Neural progenitor cell (in vitro differentiated cells): Measurements from ENCODE around the gene TNK2. TPM values are rescaled to one million over a fixed set of nuclear protein-coding genes. Genes with fewer than 3 reads are reported as not detected.
A peak's percentile ranks its signal among the peaks of the same experiment; 100 is the strongest.
"Not testable (repeated sequence)": the region's sequence is repeated elsewhere in the genome, so short reads cannot be mapped to it uniquely, and the experiment has no call there.

Experiments
- DNase-seq: peaks from one replicate; pipeline ENCODE4 v3.0.0-alpha.2; 2016; ENCODE audit warnings: low spot score
- H2AFZ ChIP-seq: fragments of 200-600 bp; sonication (generic); replicated peaks from 2 replicates; pipeline ENCODE4 v1.6.1; 2016; ENCODE audit warnings: antibody characterized with exemption
- H3F3A ChIP-seq: fragments of 200-600 bp; sonication (generic); 2 replicates; pipeline ENCODE4 v1.6.1; 2016; ENCODE audit warnings: antibody characterized with exemption, low read depth
- H3K27ac ChIP-seq: fragments of 200-600 bp; sonication (generic); 2 replicates; pipeline ENCODE4 v1.5.1; 2016; ENCODE audit warnings: mild to moderate bottlenecking
- H3K27me3 ChIP-seq: fragments of 200-600 bp; sonication (generic); 2 replicates; pipeline ENCODE4 v1.6.1; 2016; ENCODE audit warnings: mild to moderate bottlenecking, moderate library complexity
- H3K36me3 ChIP-seq: fragments of 200-600 bp; sonication (generic); 2 replicates; pipeline ENCODE4 v1.5.1; 2016
- H3K4me1 ChIP-seq: fragments of 200-600 bp; sonication (generic); 2 replicates; pipeline ENCODE4 v1.6.1; 2016; ENCODE audit warnings: mixed run types
- H3K4me2 ChIP-seq: fragments of 200-600 bp; sonication (generic); 2 replicates; pipeline ENCODE4 v1.6.1; 2016
- H3K4me3 ChIP-seq: fragments of 200-600 bp; sonication (generic); 2 replicates; pipeline ENCODE4 v1.5.1; 2016
- H3K79me2 ChIP-seq: fragments of 200-600 bp; sonication (generic); 2 replicates; pipeline ENCODE4 v1.6.1; 2016; ENCODE audit warnings: low read depth
- H3K9ac ChIP-seq: fragments of 200-600 bp; sonication (generic); 2 replicates; pipeline ENCODE4 v1.6.1; 2016
- H3K9me3 ChIP-seq: fragments of 200-600 bp; sonication (generic); 2 replicates; pipeline ENCODE4 v1.5.1; 2016; ENCODE audit warnings: low read depth
- H4K20me1 ChIP-seq: fragments of 200-600 bp; sonication (generic); 2 replicates; pipeline ENCODE4 v1.6.1; 2016; ENCODE audit warnings: low read depth
- H3K27ac Mint-ChIP-seq: 3 replicates; pipeline ENCODE4 v1.8.0; 2021; ENCODE audit warnings: mixed read lengths
- H3K27me3 Mint-ChIP-seq: 2 replicates; pipeline ENCODE4 v1.8.0; 2022; ENCODE audit warnings: low read depth, mild to moderate bottlenecking, inconsistent platforms, moderate library complexity, mixed read lengths; ENCODE audit not compliant: insufficient read depth
- H3K36me3 Mint-ChIP-seq: 3 replicates; pipeline ENCODE4 v1.8.0; 2021; ENCODE audit warnings: mixed read lengths
- H3K4me1 Mint-ChIP-seq: 3 replicates; pipeline ENCODE4 v1.8.0; 2021; ENCODE audit warnings: mixed read lengths
- H3K4me3 Mint-ChIP-seq: 3 replicates; pipeline ENCODE4 v1.8.0; 2021; ENCODE audit warnings: mild to moderate bottlenecking, moderate library complexity, mixed read lengths
- H3K9me3 Mint-ChIP-seq: 3 replicates; pipeline ENCODE4 v1.8.0; 2020; ENCODE audit warnings: mixed read lengths
- CTCF ChIP-seq: fragments of 200-600 bp; sonication (generic); IDR thresholded peaks from 2 replicates; pipeline ENCODE4 v1.5.1; 2017; ENCODE audit warnings: antibody characterized with exemption, mild to moderate bottlenecking
- EZH2 ChIP-seq: fragments of 200-600 bp; sonication (generic); IDR thresholded peaks from 2 replicates; pipeline ENCODE4 v1.6.1; 2017; ENCODE audit warnings: antibody characterized with exemption, mild to moderate bottlenecking, moderate library complexity
- EZH2phosphoT487 ChIP-seq: fragments of 200-600 bp; sonication (generic); IDR thresholded peaks from 2 replicates; pipeline ENCODE4 v1.6.1; 2017; ENCODE audit warnings: antibody characterized with exemption
- total RNA-seq: library from RNA; depleted of rRNA; stranded (reverse); fragments of >200 nt; gene quantifications from 2 replicates; pipeline ENCODE4 v1.2.3, GENCODE V29; 2015; ENCODE audit warnings: low replicate concordance

The TNK2 gene
- 5.4 and 19.0 TPM in 2 replicates for total RNA-seq

- no peak within 1 kb of the TSS for H3K27ac ChIP-seq
- no peak within 1 kb of the TSS for H3K9ac ChIP-seq
- H3K27ac Mint-ChIP-seq: no peak within 1 kb of the TSS
- peak within 1 kb of the TSS; percentile 95 for H3K4me3 ChIP-seq
- TF ChIP-seq CTCF: no peak
- TF ChIP-seq EZH2phosphoT487: no peak
- TF ChIP-seq EZH2: no peak
- H2AFZ ChIP-seq: no peak within 1 kb of the TSS
- H3K79me2 ChIP-seq: peaks cover 58% of the 10 kb centered on the region
- H3K4me1 ChIP-seq: peaks cover 11% of the 10 kb centered on the region
- H3K36me3 Mint-ChIP-seq: peaks cover 4% of the 10 kb centered on the region
- DNase-seq: peak; percentile 52
- peak within 1 kb of the TSS; percentile 100 for H3K4me2 ChIP-seq
- H3K9me3 ChIP-seq: no peaks in the 10 kb centered on the region
- H4K20me1 ChIP-seq: peaks cover 42% of the 10 kb centered on the region
- peaks cover 11% of the 10 kb centered on the region for H3K27me3 Mint-ChIP-seq
- H3K27me3 ChIP-seq: peaks cover 32% of the 10 kb centered on the region
- peak within 1 kb of the TSS; percentile 90 for H3K4me3 Mint-ChIP-seq
- no peaks in the 10 kb centered on the region for H3K36me3 ChIP-seq
- peaks cover 16% of the 10 kb centered on the region for H3F3A ChIP-seq
- H3K4me1 Mint-ChIP-seq: peaks cover 31% of the 10 kb centered on the region
- H3K9me3 Mint-ChIP-seq: no peaks in the 10 kb centered on the region
Measured at GRCh38 chr3:195907934-195908693, at the start of gene TNK2. Gene TNK2 (minus strand): TSS chr3:195908551. CDS start chr3:195888588, 19,963 bp downstream.

GRCh38 chr3:195956577-195956976 is 48.2 kb upstream of the TNK2 start:
- Mint-ChIP-seq H3K27ac (no peak overlapping the region), H3K36me3 (peaks cover 11% of the 10 kb centered on the region), H3K4me3 (no peak overlapping the region), H3K9me3 (no peaks in the 10 kb centered on the region), H3K27me3 (peaks cover 5% of the 10 kb centered on the region), H3K4me1 (peaks cover 4% of the 10 kb centered on the region)
- no peaks in the 10 kb centered on the region for H3K36me3 ChIP-seq
- no peaks in the 10 kb centered on the region for H3K4me1 ChIP-seq
- H4K20me1 ChIP-seq: no peaks in the 10 kb centered on the region
- H3K79me2 ChIP-seq: peaks cover 3% of the 10 kb centered on the region
- peaks cover 7% of the 10 kb centered on the region for H3K27me3 ChIP-seq
- H2AFZ ChIP-seq: no peak overlapping the region
- H3K4me3 ChIP-seq: no peak overlapping the region
- TF ChIP-seq EZH2: no peak
- no peak for TF ChIP-seq EZH2phosphoT487
- TF ChIP-seq CTCF: no peak
- H3K9ac ChIP-seq: no peak overlapping the region
- H3K4me2 ChIP-seq: no peak overlapping the region
- no peak overlapping the region for H3K27ac ChIP-seq
- no peak for DNase-seq
- H3F3A ChIP-seq: peaks cover 18% of the 10 kb centered on the region
- no peaks in the 10 kb centered on the region for H3K9me3 ChIP-seq

- H3K27ac ChIP-seq, H3K27me3 Mint-ChIP-seq, H3K27ac Mint-ChIP-seq, H3K4me1 ChIP-seq, H4K20me1 ChIP-seq, H3K9me3 Mint-ChIP-seq, H3K4me1 Mint-ChIP-seq, H3K9me3 ChIP-seq, H2AFZ ChIP-seq, H3K79me2 ChIP-seq, H3K27me3 ChIP-seq, H3K36me3 ChIP-seq, H3K36me3 Mint-ChIP-seq, H3K9ac ChIP-seq: not testable (repeated sequence)
- Histone ChIP-seq H3K4me2 (peak overlapping the region; percentile 62), H3F3A (peaks cover 12% of the 10 kb centered on the region), H3K4me3 (peak overlapping the region; percentile 40)
- peak overlapping the region; percentile 83 for H3K4me3 Mint-ChIP-seq
- DNase-seq: peak; percentile 29
Measured at GRCh38 chr3:195955416-195955841, 47.1 kb upstream of the TNK2 start.

GRCh38 chr3:195954752-195955119 is 46.4 kb upstream of the TNK2 start:
- not testable (repeated sequence) for H3K4me1 ChIP-seq, H3K9ac ChIP-seq, H3K27me3 ChIP-seq, H4K20me1 ChIP-seq, H3K9me3 ChIP-seq, H3K36me3 Mint-ChIP-seq, H3K27ac Mint-ChIP-seq, H3K79me2 ChIP-seq, H3K27me3 Mint-ChIP-seq, H3K36me3 ChIP-seq, DNase-seq, H3K9me3 Mint-ChIP-seq, H3K27ac ChIP-seq, H3K4me1 Mint-ChIP-seq
- H3K4me3 Mint-ChIP-seq: peak overlapping the region; percentile 87
- peaks cover 12% of the 10 kb centered on the region for H3F3A ChIP-seq
- peak overlapping the region; percentile 85 for H2AFZ ChIP-seq
- peak overlapping the region; percentile 77 for H3K4me2 ChIP-seq
- H3K4me3 ChIP-seq: peak overlapping the region; percentile 59

- not testable (repeated sequence) for H3K27me3 ChIP-seq, H3K79me2 ChIP-seq, H3K36me3 Mint-ChIP-seq, H3K4me1 Mint-ChIP-seq, H3K9me3 Mint-ChIP-seq, H3K4me1 ChIP-seq, H3K27ac ChIP-seq, H3K9ac ChIP-seq, H3K27ac Mint-ChIP-seq, H3K27me3 Mint-ChIP-seq, H3K9me3 ChIP-seq, H3K36me3 ChIP-seq, H4K20me1 ChIP-seq
- H3F3A ChIP-seq: peaks cover 12% of the 10 kb centered on the region
- H3K4me3 Mint-ChIP-seq: peak overlapping the region; percentile 87
- peak; percentile 84 for DNase-seq
- peak overlapping the region; percentile 85 for H2AFZ ChIP-seq
- peak overlapping the region; percentile 59 for H3K4me3 ChIP-seq
- H3K4me2 ChIP-seq: peak overlapping the region; percentile 77
Measured at GRCh38 chr3:195954052-195954751, 45.9 kb upstream of the TNK2 start.

GRCh38 chr3:195952590-195952989 is 44.2 kb upstream of the TNK2 start:
- H3K4me2 ChIP-seq, H3K9me3 Mint-ChIP-seq, H3K4me3 ChIP-seq, H3K9ac ChIP-seq, H3K4me1 ChIP-seq, H3K27me3 ChIP-seq, H3K79me2 ChIP-seq, H4K20me1 ChIP-seq, H3K36me3 ChIP-seq, H3K27ac Mint-ChIP-seq, H3K4me1 Mint-ChIP-seq, DNase-seq, H3K9me3 ChIP-seq, H3K36me3 Mint-ChIP-seq, H2AFZ ChIP-seq, H3K27ac ChIP-seq, H3K27me3 Mint-ChIP-seq: not testable (repeated sequence)
- peak overlapping the region; percentile 46 for H3K4me3 Mint-ChIP-seq
- H3F3A ChIP-seq: peaks cover 12% of the 10 kb centered on the region
